Mammary epithelial cell (primary cell): Measurements from ENCODE around the gene IFNL4.

Source experiments
- CTCF ChIP-seq, 2 donors: IDR thresholded peaks in 1 of 2; conservative IDR thresholded peaks in 1 of 2; 2 replicates each; pipeline ENCODE4 v1.5.1; 2011 to 2012; ENCODE audit warnings: inconsistent platforms in 2 of 2, low read length in 2 of 2, mild to moderate bottlenecking in 2 of 2, control low read depth in 1 of 2, low read depth in 1 of 2; ENCODE audit not compliant: insufficient read depth in 1 of 2; ENCODE audit errors: extremely low read depth in 1 of 2
- EZH2 ChIP-seq: IDR thresholded peaks from 2 replicates; pipeline ENCODE4 v1.6.1; 2012; ENCODE audit warnings: low read length, inconsistent platforms, borderline replicate concordance

- TF ChIP-seq CTCF (conservative IDR thresholded peaks at IDR 0.05 in 1 of 2, IDR thresholded peaks at IDR 0.05 in 1 of 2; ENCODE audit: extremely low read depth in 1 of 2, insufficient read depth in 1 of 2, low read depth in 1 of 2, low read length in 2 of 2): peak in 1 of 2 donors; percentile 32
- TF ChIP-seq EZH2: no peak
These were observed 50.8 kb downstream of the IFNL4 start for GRCh38 chr19:39197808-39198207.
